HCT116 (cell line): ENCODE results near the gene C17orf114.

Experiments used
- ATAC-seq: fragments of 200-7000 bp; cut with Tn5 transposase; 2 replicates; pipeline ENCODE4 v1.9.1; 2020; ENCODE audit warnings: mild to moderate bottlenecking, moderate library complexity
- BruUV-seq: library from RNA; stranded (reverse); fragments of 400-500 nt; replicated peaks from 2 replicates; lab custom pipeline; 2021; lab: Mats Ljungman, UMichigan
- CTCF ChIA-PET: fragments of 300-600 bp; sonication (Branson Sonifier 250); formaldehyde crosslinking; loops from one replicate; lab custom pipeline; 2021; ENCODE audit warnings: antibody characterized with exemption; lab: Charles Lee
- POLR2A ChIA-PET: fragments of 300-600, 350-600 bp; sonication (Branson Sonifier 250); formaldehyde crosslinking; loops from one replicate; lab custom pipeline; 2021; ENCODE audit warnings: antibody characterized with exemption; lab: Charles Lee
- RAD21 ChIA-PET, 2 experiments: fragments of 300-600 bp; sonication (Branson Sonifier 250); formaldehyde crosslinking; loops; one replicate each; lab custom pipeline; 2023; ENCODE audit warnings: low total read pairs in 2 of 2; ENCODE audit not compliant: uncharacterized antibody in 2 of 2, unreplicated experiment in 2 of 2, low non-redundant PET in 1 of 2; lab: Charles Lee
- DNase-seq: peaks from one replicate; pipeline ENCODE4 v3.0.0-alpha.2; 2010; ENCODE audit warnings: low read depth, low spot score
- H2AFZ ChIP-seq: fragments of 200-600 bp; shearing (Covaris generic), sonication (generic); 2 replicates; pipeline ENCODE4 v1.6.1; 2017; ENCODE audit warnings: low read depth, mixed run types, mixed read lengths, antibody characterized with exemption, low read length; ENCODE audit not compliant: poor library complexity, severe bottlenecking
- H3K27ac ChIP-seq: 2 replicates; pipeline ENCODE4 v1.5.1; 2012; ENCODE audit warnings: low read depth, low read length
- H3K27me3 ChIP-seq: fragments of 200-600 bp; sonication (generic); 2 replicates; pipeline ENCODE4 v1.6.1; 2016; ENCODE audit warnings: mixed run types, low read length, mixed read lengths; ENCODE audit not compliant: insufficient read depth
- H3K36me3 ChIP-seq, 2 experiments: fragments of 200-500 bp in 1 of 2; fragments of 200-600 bp in 1 of 2; sonication (Bioruptor generic) in 1 of 2; sonication (generic) in 1 of 2; 2 replicates each; pipeline versions ENCODE4 v1.5.1 to v1.6.1; 2014 to 2016; ENCODE audit warnings: low read length in 2 of 2, inconsistent platforms in 1 of 2, mixed read lengths in 1 of 2, mixed run types in 1 of 2; ENCODE audit not compliant: insufficient read depth in 2 of 2, control insufficient read depth in 1 of 2
- H3K4me1 ChIP-seq, 2 experiments: fragments of 200-600 bp in 1 of 2; sonication (generic) in 1 of 2; 2 replicates each; pipeline versions ENCODE4 v1.5.1 to v1.6.1; 2012 to 2017; ENCODE audit warnings: low read length in 2 of 2, inconsistent platforms in 1 of 2, mild to moderate bottlenecking in 1 of 2, mixed read lengths in 1 of 2, mixed run types in 1 of 2, moderate library complexity in 1 of 2; ENCODE audit not compliant: insufficient read depth in 2 of 2, control insufficient read depth in 1 of 2
- H3K4me2 ChIP-seq: fragments of 200-600 bp; sonication (generic); 2 replicates; pipeline ENCODE4 v1.6.1; 2017; ENCODE audit warnings: mixed run types, low read length, mixed read lengths
- H3K4me3 ChIP-seq, 2 experiments: fragments of 200-600 bp in 1 of 2; sonication (generic) in 1 of 2; replicated peaks in 1 of 2; 2 replicates each; pipeline ENCODE4 v1.5.1; 2011 to 2016; ENCODE audit warnings: low read length in 2 of 2, control low read depth in 1 of 2, low read depth in 1 of 2, mild to moderate bottlenecking in 1 of 2, mixed read lengths in 1 of 2, mixed run types in 1 of 2
- H3K79me2 ChIP-seq: fragments of 200-600 bp; sonication (generic); 2 replicates; pipeline ENCODE4 v1.6.1; 2017; ENCODE audit warnings: mild to moderate bottlenecking, mixed run types, low read length, moderate library complexity, mixed read lengths; ENCODE audit not compliant: insufficient read depth
- H3K9ac ChIP-seq: fragments of 200-600 bp; sonication (generic); 2 replicates; pipeline ENCODE4 v1.6.1; 2016; ENCODE audit warnings: low read length, mixed read lengths
- H3K9me2 ChIP-seq: fragments of 200-600 bp; sonication (generic), shearing (Covaris generic); 2 replicates; pipeline ENCODE4 v1.6.1; 2017; ENCODE audit warnings: mixed run types, mild to moderate bottlenecking, moderate library complexity; ENCODE audit not compliant: insufficient read depth
- H3K9me3 ChIP-seq, 2 experiments: fragments of 200-500 bp in 1 of 2; fragments of 200-600 bp in 1 of 2; sonication (Bioruptor generic) in 1 of 2; sonication (generic) in 1 of 2; 2 replicates each; pipeline ENCODE4 v1.6.1; 2014 to 2017; ENCODE audit warnings: low read length in 2 of 2, mixed read lengths in 2 of 2, inconsistent platforms in 1 of 2, low read depth in 1 of 2, mild to moderate bottlenecking in 1 of 2, mixed run types in 1 of 2, moderate library complexity in 1 of 2; ENCODE audit not compliant: control insufficient read depth in 1 of 2, insufficient read depth in 1 of 2
- H4K20me1 ChIP-seq: fragments of 200-600 bp; sonication (generic), shearing (Covaris generic); 2 replicates; pipeline ENCODE4 v1.6.1; 2017; ENCODE audit warnings: mixed run types, mild to moderate bottlenecking, moderate library complexity; ENCODE audit not compliant: insufficient read depth
- CEBPB ChIP-seq: IDR thresholded peaks from 2 replicates; pipeline ENCODE4 v1.6.1; 2012; ENCODE audit warnings: low read depth
- EGR1 ChIP-seq: IDR thresholded peaks from 2 replicates; pipeline ENCODE4 v1.6.1; 2012; ENCODE audit warnings: low read depth
- ELF1 ChIP-seq: IDR thresholded peaks from 2 replicates; pipeline ENCODE4 v1.6.1; 2012; ENCODE audit warnings: low read depth, borderline replicate concordance
- EZH2 ChIP-seq: fragments of 200-600 bp; sonication (generic); IDR thresholded peaks from 2 replicates; pipeline ENCODE4 v1.6.1; 2017; ENCODE audit warnings: antibody characterized with exemption, mixed run types
- EZH2phosphoT487 ChIP-seq: fragments of 200-600 bp; IDR thresholded peaks from 2 replicates; pipeline ENCODE4 v1.6.1; 2018; ENCODE audit warnings: antibody characterized with exemption, borderline replicate concordance
- POLR2A ChIP-seq: IDR thresholded peaks from 2 replicates; pipeline ENCODE4 v1.7.0; 2011; ENCODE audit warnings: borderline replicate concordance; ENCODE audit not compliant: insufficient read depth, insufficient read length; ENCODE audit errors: extremely low read depth
- POLR2AphosphoS5 ChIP-seq: IDR thresholded peaks from 2 replicates; pipeline ENCODE4 v1.6.1; 2011; ENCODE audit warnings: mild to moderate bottlenecking, low read depth, low read length, moderate library complexity
- SIN3A ChIP-seq: IDR thresholded peaks from 2 replicates; pipeline ENCODE4 v1.6.1; 2012; ENCODE audit warnings: low read depth
- SP1 ChIP-seq: IDR thresholded peaks from 2 replicates; pipeline ENCODE4 v1.6.1; 2012; ENCODE audit warnings: low read depth
- SRF ChIP-seq: IDR thresholded peaks from 2 replicates; pipeline ENCODE4 v1.6.1; 2012; ENCODE audit warnings: low read depth
- TCF7L2 ChIP-seq: IDR thresholded peaks from 2 replicates; pipeline ENCODE4 v1.7.0; 2011; ENCODE audit warnings: borderline replicate concordance, inconsistent platforms; ENCODE audit not compliant: insufficient read depth, insufficient read length; ENCODE audit errors: extremely low read depth
- YY1 ChIP-seq: IDR thresholded peaks from 2 replicates; pipeline ENCODE4 v1.6.1; 2011; ENCODE audit warnings: low read length, low read depth, moderate library complexity, mild to moderate bottlenecking; ENCODE audit not compliant: insufficient replicate concordance; ENCODE audit errors: extremely low read depth
- ZFX ChIP-seq: fragments of 450-650 bp; IDR thresholded peaks from 2 replicates; pipeline ENCODE4 v1.6.1; 2017
- intact Hi-C: fragments of 100-400 bp; cut with micrococcal nuclease; formaldehyde crosslinking; loops from 2 replicates; pipeline ENCODE4 v1.10.0; 2022
- TF ChIP-seq, protein P1 (sequence below): IDR thresholded peaks from 2 replicates; pipeline ENCODE4 v1.6.1; 2011; ENCODE audit warnings: mild to moderate bottlenecking, low read length, moderate library complexity; ENCODE audit not compliant: insufficient replicate concordance; ENCODE audit errors: extremely low read depth
- TF ChIP-seq, protein P2 (sequence below): IDR thresholded peaks from 2 replicates; pipeline ENCODE4 v1.6.1; 2012
- TF ChIP-seq, protein P3 (sequence below): IDR thresholded peaks from 2 replicates; pipeline ENCODE4 v1.6.1; 2012
- TF ChIP-seq, protein P4 (sequence below), 3 experiments: fragments of 200-600 bp in 1 of 3; sonication (generic) in 1 of 3; IDR thresholded peaks in 2 of 3; conservative IDR thresholded peaks in 1 of 3; 2 replicates each; pipeline ENCODE4 v1.5.1; 2012 to 2017; ENCODE audit warnings: low read depth in 2 of 3, low read length in 2 of 3, antibody characterized with exemption in 1 of 3, borderline replicate concordance in 1 of 3, control low read depth in 1 of 3, mild to moderate bottlenecking in 1 of 3, mixed read lengths in 1 of 3, mixed run types in 1 of 3, moderate library complexity in 1 of 3; ENCODE audit not compliant: insufficient read depth in 1 of 3

The C17orf114 gene

DNA sequence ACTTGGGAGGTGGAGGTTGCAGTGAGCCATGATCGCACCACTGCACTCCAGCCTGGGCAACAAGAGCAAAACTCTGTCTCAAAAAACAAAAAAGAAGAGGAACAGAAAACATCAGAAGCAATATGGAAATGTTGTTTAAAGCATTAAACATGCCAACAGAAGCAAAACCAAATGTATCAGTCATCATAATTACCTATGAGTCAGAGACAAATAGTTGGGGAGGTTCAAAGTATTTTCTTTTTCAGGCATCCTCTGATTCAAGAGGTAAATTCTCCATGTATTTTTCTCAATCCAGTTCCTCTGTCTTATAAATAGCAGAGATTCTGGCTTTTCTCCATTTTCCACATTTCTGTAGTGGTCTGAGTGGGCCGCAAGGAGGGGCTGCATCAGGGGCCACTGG lies 32.5 kb downstream of the C17orf114 start:
- ATAC-seq (no peak), DNase-seq (no peak)
- CTCF ChIA-PET, result no interaction called here
- H3K4me3 ChIP-seq, result no peak overlapping the region
- no peak overlapping the region for H3K27ac ChIP-seq
- no peaks in the 10 kb centered on the region for H3K36me3 ChIP-seq
- H3K27me3 ChIP-seq, result no peaks in the 10 kb centered on the region
- peak overlapping the region; percentile 35 for H3K4me2 ChIP-seq
- H3K9me3 ChIP-seq, result no peaks in the 10 kb centered on the region
- no peak overlapping the region for H3K9ac ChIP-seq
- H3K4me1 ChIP-seq, result peaks cover 5 to 16% of the 10 kb centered on the region in 2 experiments; a peak in 3 of 4 replicates
- no TSS peak for BruUV-seq
- no peaks in the 10 kb centered on the region for H3K9me2 ChIP-seq
- no peaks in the 10 kb centered on the region for H4K20me1 ChIP-seq
- POLR2A ChIA-PET, result no interaction called here
- no peak overlapping the region for H2AFZ ChIP-seq
- RAD21 ChIA-PET, result no interaction called here
- TF ChIP-seq, protein P1, sequence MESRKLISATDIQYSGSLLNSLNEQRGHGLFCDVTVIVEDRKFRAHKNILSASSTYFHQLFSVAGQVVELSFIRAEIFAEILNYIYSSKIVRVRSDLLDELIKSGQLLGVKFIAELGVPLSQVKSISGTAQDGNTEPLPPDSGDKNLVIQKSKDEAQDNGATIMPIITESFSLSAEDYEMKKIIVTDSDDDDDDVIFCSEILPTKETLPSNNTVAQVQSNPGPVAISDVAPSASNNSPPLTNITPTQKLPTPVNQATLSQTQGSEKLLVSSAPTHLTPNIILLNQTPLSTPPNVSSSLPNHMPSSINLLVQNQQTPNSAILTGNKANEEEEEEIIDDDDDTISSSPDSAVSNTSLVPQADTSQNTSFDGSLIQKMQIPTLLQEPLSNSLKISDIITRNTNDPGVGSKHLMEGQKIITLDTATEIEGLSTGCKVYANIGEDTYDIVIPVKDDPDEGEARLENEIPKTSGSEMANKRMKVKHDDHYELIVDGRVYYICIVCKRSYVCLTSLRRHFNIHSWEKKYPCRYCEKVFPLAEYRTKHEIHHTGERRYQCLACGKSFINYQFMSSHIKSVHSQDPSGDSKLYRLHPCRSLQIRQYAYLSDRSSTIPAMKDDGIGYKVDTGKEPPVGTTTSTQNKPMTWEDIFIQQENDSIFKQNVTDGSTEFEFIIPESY, result no peak
- TF ChIP-seq CEBPB (no peak), POLR2A (no peak)
- TF ChIP-seq, all 23 proteins: peak for 0
- H3K79me2 ChIP-seq, result no peaks in the 10 kb centered on the region
- intact Hi-C loops, result no loop called here

DNA sequence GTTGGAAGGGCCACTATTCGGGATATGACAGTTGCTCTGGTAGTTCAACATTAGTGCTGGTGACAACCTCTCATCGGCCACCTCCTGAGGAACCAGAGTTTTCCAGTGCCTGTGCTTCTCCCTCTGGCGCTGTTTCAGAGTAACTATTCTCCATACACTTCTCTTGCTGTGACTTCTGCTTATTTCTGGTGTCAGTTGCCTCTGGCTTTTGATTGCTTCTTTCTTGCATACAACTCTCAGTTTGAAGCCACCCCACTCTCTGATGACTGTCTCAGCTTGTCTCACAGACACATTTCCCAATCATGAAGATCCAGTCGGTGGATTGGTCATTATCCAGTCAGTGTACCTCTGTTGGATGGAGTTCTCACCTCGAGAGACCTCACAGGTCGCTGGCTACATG lies 33.8 kb downstream of the C17orf114 start:
- no peak overlapping the region for H2AFZ ChIP-seq
- TF ChIP-seq TCF7L2 (no peak), SP1 (no peak), EZH2 (no peak), SRF (no peak), ZFX (no peak), POLR2AphosphoS5 (no peak), EGR1 (no peak), CEBPB (no peak), POLR2A (no peak), EZH2phosphoT487 (no peak), SIN3A (no peak), ELF1 (no peak), YY1 (no peak)
- TF ChIP-seq, protein P2, sequence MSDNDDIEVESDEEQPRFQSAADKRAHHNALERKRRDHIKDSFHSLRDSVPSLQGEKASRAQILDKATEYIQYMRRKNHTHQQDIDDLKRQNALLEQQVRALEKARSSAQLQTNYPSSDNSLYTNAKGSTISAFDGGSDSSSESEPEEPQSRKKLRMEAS, result no peak
- TF ChIP-seq, protein P3, sequence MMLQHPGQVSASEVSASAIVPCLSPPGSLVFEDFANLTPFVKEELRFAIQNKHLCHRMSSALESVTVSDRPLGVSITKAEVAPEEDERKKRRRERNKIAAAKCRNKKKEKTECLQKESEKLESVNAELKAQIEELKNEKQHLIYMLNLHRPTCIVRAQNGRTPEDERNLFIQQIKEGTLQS, result no peak
- TF ChIP-seq, protein P4, sequence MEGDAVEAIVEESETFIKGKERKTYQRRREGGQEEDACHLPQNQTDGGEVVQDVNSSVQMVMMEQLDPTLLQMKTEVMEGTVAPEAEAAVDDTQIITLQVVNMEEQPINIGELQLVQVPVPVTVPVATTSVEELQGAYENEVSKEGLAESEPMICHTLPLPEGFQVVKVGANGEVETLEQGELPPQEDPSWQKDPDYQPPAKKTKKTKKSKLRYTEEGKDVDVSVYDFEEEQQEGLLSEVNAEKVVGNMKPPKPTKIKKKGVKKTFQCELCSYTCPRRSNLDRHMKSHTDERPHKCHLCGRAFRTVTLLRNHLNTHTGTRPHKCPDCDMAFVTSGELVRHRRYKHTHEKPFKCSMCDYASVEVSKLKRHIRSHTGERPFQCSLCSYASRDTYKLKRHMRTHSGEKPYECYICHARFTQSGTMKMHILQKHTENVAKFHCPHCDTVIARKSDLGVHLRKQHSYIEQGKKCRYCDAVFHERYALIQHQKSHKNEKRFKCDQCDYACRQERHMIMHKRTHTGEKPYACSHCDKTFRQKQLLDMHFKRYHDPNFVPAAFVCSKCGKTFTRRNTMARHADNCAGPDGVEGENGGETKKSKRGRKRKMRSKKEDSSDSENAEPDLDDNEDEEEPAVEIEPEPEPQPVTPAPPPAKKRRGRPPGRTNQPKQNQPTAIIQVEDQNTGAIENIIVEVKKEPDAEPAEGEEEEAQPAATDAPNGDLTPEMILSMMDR (IDR thresholded peaks at IDR 0.05 in 2 of 3, conservative IDR thresholded peaks at IDR 0.05 in 1 of 3; ENCODE audit: borderline replicate concordance in 1 of 3, insufficient read depth in 1 of 3, low read depth in 2 of 3, low read length in 2 of 3), result no peak

More for the DNA sequence above, 33.8 kb downstream of the C17orf114 start:
- no peak overlapping the region for H3K9ac ChIP-seq
- BruUV-seq, result no TSS peak
- ChIA-PET POLR2A (no interaction called here), CTCF (no interaction called here), RAD21 (no interaction called here)
- peaks cover 5 to 16% of the 10 kb centered on the region in 2 experiments; a peak in 3 of 4 replicates for H3K4me1 ChIP-seq
- H3K36me3 ChIP-seq, result no peaks in the 10 kb centered on the region
- no peaks in the 10 kb centered on the region for H3K79me2 ChIP-seq
- DNase-seq, result no peak
- no peaks in the 10 kb centered on the region for H3K9me2 ChIP-seq
- H3K27ac ChIP-seq, result no peak overlapping the region
- H3K4me2 ChIP-seq, result no peak overlapping the region
- H4K20me1 ChIP-seq, result no peaks in the 10 kb centered on the region
- H3K9me3 ChIP-seq, result no peaks in the 10 kb centered on the region
- H3K27me3 ChIP-seq, result no peaks in the 10 kb centered on the region
- no peak overlapping the region for H3K4me3 ChIP-seq
- ATAC-seq, result no peak
- intact Hi-C loops, result no loop called here
